Measurements from ENCODE around the gene SENP7.
"Not testable (repeated sequence)": the region's sequence is repeated elsewhere in the genome, so short reads cannot be mapped to it uniquely, and the experiment has no call there.

Gene SENP7

GRCh38 chr3:101519685-101520365 is 6.8 kb upstream of the SENP7 start:
- DNase-seq, result no peak

- no peak for DNase-seq
Observed at GRCh38 chr3:101518421-101518871, 5.4 kb upstream of the SENP7 start.

DNA sequence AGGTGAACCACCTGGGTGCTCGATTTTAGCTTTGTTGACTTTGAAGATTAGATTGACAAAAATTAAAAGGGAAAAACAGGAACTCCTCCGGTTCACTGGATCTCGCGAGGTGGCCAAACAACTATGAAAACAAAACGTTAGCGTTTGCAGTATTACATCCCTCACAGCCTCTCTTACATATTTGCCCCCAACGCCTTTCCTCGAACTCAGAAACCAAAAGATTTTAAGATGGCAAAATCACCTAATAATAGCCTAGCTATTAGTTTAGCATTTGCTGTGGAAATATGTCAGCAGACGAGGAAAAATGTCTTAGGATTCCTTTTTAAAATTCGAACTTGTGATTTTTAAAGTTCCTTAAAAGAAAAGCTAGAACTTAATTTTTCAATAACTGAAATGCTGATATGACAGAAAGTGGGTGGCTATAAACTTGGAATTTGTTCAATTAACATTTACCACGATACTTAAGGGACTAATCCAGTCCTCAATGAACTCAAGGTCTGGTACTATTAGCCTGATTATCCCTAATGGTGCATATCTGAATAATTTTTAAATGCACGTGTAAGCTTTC is 491 bp upstream of the SENP7 start:
- DNase-seq, result no peak

DNA sequence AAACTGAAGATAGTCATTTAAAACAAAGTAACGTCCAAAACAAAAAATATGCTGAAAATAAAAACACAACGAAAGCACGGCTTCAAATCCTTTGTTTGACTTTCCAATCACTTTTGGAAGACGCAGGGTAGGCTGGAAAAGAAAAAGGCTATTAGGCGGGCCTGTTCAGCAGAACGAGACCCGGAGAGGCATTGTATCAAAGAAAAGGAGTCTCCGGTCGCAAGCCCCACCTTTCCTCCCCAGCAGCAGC is 691 bp downstream of the SENP7 start:
- DNase-seq, result no peak

- no peak for DNase-seq
Observed at GRCh38 chr3:101509811-101510210, 3.2 kb downstream of the SENP7 start.

GRCh38 chr3:101509281-101509680 is 3.7 kb downstream of the SENP7 start:
- no peak for DNase-seq

DNA sequence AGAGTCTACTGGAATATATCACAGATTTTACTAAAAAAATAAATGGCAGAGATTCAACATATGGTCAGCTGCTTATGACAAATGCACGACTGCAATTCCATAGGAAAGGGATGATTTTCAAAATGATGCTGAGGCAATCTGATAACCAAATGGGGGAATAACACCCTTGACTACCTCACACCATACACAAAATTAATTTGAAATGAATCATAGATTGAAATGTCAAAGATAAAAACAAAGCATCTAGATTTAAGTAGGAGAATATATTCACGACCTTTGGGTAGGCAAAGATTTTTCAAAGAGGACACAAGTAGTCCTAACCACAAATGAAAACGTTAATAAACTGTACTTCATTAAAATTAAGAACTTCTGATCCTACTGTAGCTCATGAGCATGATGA is 11.2 kb downstream of the SENP7 start:
- DNase-seq, result no peak

DNA sequence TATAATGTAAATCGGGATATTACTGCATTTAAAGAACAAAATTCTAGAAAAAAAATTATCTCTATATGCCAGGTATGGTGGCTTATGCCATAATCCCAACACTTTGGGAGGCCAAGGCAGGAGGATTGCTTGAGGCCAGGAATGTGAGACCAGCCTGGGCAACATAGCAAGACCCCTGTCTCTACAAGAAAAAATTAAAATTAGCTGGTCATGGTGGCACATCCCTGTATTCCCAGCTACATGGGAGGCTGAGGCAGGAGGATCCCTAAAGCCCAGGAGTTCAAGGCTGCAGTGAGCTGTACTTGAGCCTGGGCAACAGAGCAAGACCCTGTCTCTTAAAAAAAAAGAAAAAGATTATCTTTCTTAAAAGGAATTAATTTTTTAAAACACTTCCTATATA is 12.8 kb downstream of the SENP7 start:
- no peak for DNase-seq

DNA sequence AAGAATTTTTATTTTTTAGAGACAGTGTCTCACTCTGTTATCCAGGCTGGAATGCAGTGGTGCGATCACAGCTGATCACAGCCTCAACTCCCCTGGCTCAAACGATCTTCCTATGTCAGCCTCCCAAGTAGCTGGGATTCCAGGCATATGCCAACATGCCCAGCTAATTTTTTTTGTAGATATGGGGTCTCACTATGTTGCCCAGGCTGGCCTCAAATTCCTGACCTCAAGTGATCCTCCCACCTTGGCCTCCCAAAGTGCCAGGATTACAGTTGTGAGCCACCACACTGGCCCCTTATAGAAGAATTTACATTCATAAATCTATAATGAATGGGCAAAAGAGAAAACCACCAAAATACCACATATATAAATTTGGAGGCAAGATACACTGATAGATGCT is 15.2 kb downstream of the SENP7 start:
- no peak for DNase-seq

DNA sequence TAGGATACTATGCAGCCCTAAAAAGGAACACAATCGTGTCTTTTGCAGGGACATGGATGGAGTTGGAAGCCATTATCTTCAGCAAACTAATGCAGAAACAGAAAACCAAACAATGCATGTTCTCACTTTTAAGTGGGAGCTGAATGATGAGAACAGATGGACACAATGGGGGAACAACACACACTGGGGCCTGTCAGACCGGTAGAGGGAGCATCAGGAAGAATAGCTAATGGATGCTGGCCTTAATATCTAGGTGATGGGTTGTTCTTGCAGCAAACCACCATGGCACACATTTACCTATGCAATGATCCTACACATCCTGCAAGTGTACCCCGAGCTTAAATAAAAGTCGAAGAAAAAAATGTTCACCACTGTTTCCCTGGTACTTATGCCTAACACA is 17.5 kb downstream of the SENP7 start:
- DNase-seq, result no peak

DNA sequence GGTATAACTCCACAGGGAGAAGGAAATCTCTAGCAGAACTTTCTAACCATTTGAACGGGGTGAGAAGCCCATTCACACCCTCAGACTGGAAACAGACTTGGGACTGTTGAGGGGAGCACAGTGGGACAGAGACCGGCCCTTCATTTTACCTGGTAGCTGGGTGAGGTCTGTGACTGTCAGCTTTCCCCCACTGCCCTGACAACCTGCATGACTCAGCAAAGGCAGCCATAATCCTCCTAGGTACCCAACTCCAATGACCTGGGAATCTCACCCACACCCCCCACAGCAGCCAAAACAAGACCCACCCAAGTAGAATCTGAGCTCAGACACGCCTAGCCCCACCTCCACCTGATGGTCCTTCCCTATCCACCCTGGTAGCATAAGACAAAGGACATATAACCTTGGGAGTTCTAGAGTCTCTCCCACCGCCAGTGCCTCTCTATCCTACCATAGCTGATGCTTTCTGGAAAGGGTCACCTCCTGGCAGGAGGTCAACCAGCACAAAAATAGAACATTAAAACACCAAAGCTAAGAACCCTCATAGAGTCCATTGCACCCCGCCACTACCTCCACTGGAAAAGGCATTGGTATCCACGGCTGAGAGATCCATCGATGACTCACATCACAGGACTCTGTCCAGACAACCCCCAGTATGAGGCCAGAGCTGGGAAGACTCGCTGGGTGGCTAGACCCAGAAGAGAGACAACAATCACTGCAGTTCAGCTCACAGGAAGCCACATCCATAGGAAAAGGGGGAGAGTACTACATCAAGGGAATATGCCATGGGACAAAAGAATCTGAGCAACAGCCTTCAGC is 28.0 kb downstream of the SENP7 start:
- DNase-seq, result no peak

GRCh38 chr3:101478980-101479379 is 34.0 kb downstream of the SENP7 start:
- no peak for DNase-seq

GRCh38 chr3:101474841-101475552 is 38.0 kb downstream of the SENP7 start:
- not testable (repeated sequence) for DNase-seq

DNA sequence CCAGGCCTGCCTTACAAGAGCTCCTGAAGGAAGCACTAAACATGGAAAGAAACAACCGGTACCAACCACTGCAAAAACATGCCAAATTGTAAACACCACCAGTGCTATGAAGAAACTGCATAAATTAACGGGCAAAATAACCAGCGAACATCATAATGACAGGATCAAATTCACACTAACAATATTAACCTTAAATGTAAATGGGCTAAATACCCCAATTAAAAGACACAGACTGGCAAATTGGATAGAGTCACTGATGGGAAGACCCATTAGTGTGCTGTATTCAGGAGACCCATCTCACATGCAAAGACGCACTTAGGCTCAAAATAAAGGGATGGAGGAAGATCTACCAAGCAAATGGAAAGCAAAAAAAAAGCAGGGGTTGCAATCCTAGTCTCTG is 44.3 kb downstream of the SENP7 start:
- not testable (repeated sequence) for DNase-seq

DNA sequence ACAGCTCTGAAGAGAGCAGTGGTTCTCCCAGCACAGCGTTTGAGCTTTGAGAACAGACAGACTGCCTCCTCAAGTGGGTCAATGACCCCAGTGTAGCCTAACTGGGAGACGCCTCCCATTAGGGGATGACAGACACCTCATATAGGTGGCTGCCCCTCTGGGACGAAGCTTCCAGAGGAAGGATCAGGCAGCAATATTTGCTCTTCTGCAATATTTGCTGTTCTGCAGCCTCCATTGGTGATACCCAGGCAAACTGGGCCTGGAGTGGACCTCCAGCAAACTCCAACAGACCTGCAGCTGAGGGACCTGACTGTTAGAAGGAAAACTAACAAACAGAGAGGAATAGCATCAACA is 45.7 kb downstream of the SENP7 start:
- DNase-seq, result not testable (repeated sequence)

- peak; percentile 13 for DNase-seq
Observed at GRCh38 chr3:101466465-101467309, 46.3 kb downstream of the SENP7 start.

- no peak for DNase-seq
Observed at GRCh38 chr3:101464235-101464634, 48.8 kb downstream of the SENP7 start.

DNA sequence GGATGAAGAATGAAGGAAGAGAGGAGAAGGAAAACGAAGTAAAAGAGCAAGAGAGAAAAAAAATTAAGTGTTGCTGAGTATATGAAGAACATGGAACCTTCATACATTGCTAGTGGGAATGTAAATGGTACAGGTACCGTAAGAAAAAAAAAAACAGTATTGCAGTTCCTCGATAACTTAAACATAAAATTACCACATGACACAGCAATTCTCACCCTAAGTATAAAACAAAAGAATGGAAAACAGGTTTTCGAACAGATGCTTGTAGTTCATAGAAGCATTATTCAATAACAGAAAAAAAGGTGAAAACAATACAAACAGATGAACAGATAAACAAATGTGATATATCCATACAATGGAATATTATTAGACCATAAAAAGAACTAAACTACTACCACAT is 51.6 kb downstream of the SENP7 start:
- no peak for DNase-seq

GRCh38 chr3:101458387-101458786 is 54.6 kb downstream of the SENP7 start:
- DNase-seq, result no peak

DNA sequence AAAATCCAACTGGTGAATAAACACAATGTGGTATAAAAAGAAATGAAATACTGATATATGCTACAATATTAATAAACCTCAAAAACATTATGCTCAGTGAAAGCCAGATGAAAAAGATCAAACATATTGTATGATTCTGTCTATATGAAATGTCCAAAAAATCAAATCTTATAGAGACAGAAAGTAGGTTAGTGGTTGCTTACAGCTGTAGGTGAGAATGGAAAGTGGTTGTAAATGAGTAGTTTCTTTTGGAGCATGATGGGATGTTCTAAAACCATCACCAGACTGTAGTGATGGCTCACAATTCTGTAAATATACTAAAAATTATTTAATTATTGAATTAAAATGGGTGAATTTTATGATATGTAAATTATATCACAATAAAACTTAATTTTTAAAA is 58.4 kb downstream of the SENP7 start:
- no peak for DNase-seq

DNA sequence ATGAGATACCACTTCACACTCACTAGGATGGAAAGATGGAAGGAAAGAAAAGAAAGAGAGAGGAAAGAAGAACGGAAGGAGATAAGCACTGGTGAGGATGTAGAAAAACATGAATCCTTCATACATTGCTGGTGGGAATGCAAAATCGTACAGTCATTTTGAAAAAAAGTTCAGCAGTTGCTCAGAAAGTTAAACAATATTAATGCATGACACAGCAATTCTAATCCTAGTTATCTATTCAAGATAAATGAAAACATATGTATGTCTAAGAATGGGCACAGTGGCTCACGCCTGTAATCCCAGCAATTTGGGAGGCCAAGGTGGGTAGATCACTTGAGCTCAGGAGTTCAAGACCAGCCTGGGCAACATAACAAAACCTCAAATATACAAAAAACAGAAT is 59.1 kb downstream of the SENP7 start:
- DNase-seq, result no peak

- not testable (repeated sequence) for DNase-seq
Observed at GRCh38 chr3:101438641-101439040, 74.4 kb downstream of the SENP7 start.

- DNase-seq, result no peak
Observed at GRCh38 chr3:101433652-101434051, 79.4 kb downstream of the SENP7 start.
